ENCODE measurements around the gene PTPRN2.
"Not testable (repeated sequence)": the region's sequence is repeated elsewhere in the genome, so short reads cannot be mapped to it uniquely, and the experiment has no call there.

PTPRN2 gene

GRCh38 chr7:158055726-158056510 lies 531.7 kb downstream of the PTPRN2 start:
- DNase-seq (ENCODE audit: insufficient read length, low spot score) (no peak), FAIRE-seq (no peak)

- no peak for FAIRE-seq
- no peak for DNase-seq (ENCODE audit: insufficient read length, low spot score)
Observed at GRCh38 chr7:158054611-158055010, 533.0 kb downstream of the PTPRN2 start.

- FAIRE-seq, result no peak
- DNase-seq (ENCODE audit: insufficient read length, low spot score), result no peak
Observed at GRCh38 chr7:158054081-158054480, 533.5 kb downstream of the PTPRN2 start.

- FAIRE-seq (no peak), DNase-seq (ENCODE audit: insufficient read length, low spot score) (no peak)
Observed at GRCh38 chr7:158053183-158053915, 534.3 kb downstream of the PTPRN2 start.

GRCh38 chr7:158052381-158053060 lies 535.1 kb downstream of the PTPRN2 start:
- DNase-seq (ENCODE audit: insufficient read length, low spot score), result no peak
- no peak for FAIRE-seq

- no peak for DNase-seq (ENCODE audit: insufficient read length, low spot score)
- no peak for FAIRE-seq
Observed at GRCh38 chr7:158051776-158052175, 535.8 kb downstream of the PTPRN2 start.

GRCh38 chr7:158050978-158051651 lies 536.5 kb downstream of the PTPRN2 start:
- FAIRE-seq, result no peak

GRCh38 chr7:158050441-158050977 lies 537.1 kb downstream of the PTPRN2 start:
- FAIRE-seq (no peak), DNase-seq (ENCODE audit: insufficient read length, low spot score) (no peak)

More at GRCh38 chr7:158050978-158051651, 536.5 kb downstream of the PTPRN2 start:
- DNase-seq (ENCODE audit: insufficient read length, low spot score), result no peak

- DNase-seq (ENCODE audit: insufficient read length, low spot score) (no peak), FAIRE-seq (no peak)
Observed at GRCh38 chr7:158049271-158049670, 538.4 kb downstream of the PTPRN2 start.

GRCh38 chr7:158048569-158048968 lies 539.1 kb downstream of the PTPRN2 start:
- FAIRE-seq (no peak), DNase-seq (ENCODE audit: insufficient read length, low spot score) (no peak)

- FAIRE-seq, result no peak
- no peak for DNase-seq (ENCODE audit: insufficient read length, low spot score)
Observed at GRCh38 chr7:158047391-158048059, 540.1 kb downstream of the PTPRN2 start.

GRCh38 chr7:158046246-158046645 lies 541.4 kb downstream of the PTPRN2 start:
- not testable (repeated sequence) for FAIRE-seq; DNase-seq (ENCODE audit: insufficient read length, low spot score)

- FAIRE-seq, result no peak
- no peak for DNase-seq (ENCODE audit: insufficient read length, low spot score)
Observed at GRCh38 chr7:158044482-158044823, 543.2 kb downstream of the PTPRN2 start.

GRCh38 chr7:158043551-158044481 lies 543.8 kb downstream of the PTPRN2 start:
- no peak for DNase-seq (ENCODE audit: insufficient read length, low spot score)
- no peak for FAIRE-seq

- FAIRE-seq, result no peak
- no peak for DNase-seq (ENCODE audit: insufficient read length, low spot score)
Observed at GRCh38 chr7:158042156-158042880, 545.3 kb downstream of the PTPRN2 start.

GRCh38 chr7:158040199-158040598 lies 547.4 kb downstream of the PTPRN2 start:
- no peak for DNase-seq (ENCODE audit: insufficient read length, low spot score)
- FAIRE-seq, result no peak

- FAIRE-seq, result no peak
- DNase-seq (ENCODE audit: insufficient read length, low spot score), result no peak
Observed at GRCh38 chr7:158039270-158039669, 548.4 kb downstream of the PTPRN2 start.

- no peak for DNase-seq (ENCODE audit: insufficient read length, low spot score)
- no peak for FAIRE-seq
Observed at GRCh38 chr7:158037211-158037610, 550.4 kb downstream of the PTPRN2 start.
